Neutrophil (primary cell): ENCODE data around the gene TOLLIP.

Source experiments
- H3K27ac ChIP-seq: fragments of 200-600 bp; sonication (generic); 2 replicates; pipeline ENCODE4 v1.5.1; 2016; ENCODE audit warnings: mild to moderate bottlenecking, moderate library complexity
- H3K27me3 ChIP-seq: fragments of 200-600 bp; sonication (generic); 2 replicates; pipeline ENCODE4 v1.6.0; 2016; ENCODE audit warnings: mild to moderate bottlenecking
- H3K36me3 ChIP-seq: fragments of 200-600 bp; sonication (generic); 2 replicates; pipeline ENCODE4 v1.5.1; 2017
- H3K4me1 ChIP-seq, 2 experiments: fragments of 200-600 bp in 1 of 2; sonication (generic) in 1 of 2; 1 replicate in 1 of 2; 2 replicates in 1 of 2; pipeline versions ENCODE4 v1.5.1 to v1.6.1; 2013 to 2016; ENCODE audit warnings: low read depth in 1 of 2, low read length in 1 of 2, mild to moderate bottlenecking in 1 of 2, moderate library complexity in 1 of 2; ENCODE audit not compliant: control insufficient read depth in 1 of 2, insufficient read depth in 1 of 2
- H3K4me3 ChIP-seq, 2 experiments: fragments of 200-600 bp in 1 of 2; sonication (generic) in 1 of 2; 1 replicate in 1 of 2; 2 replicates in 1 of 2; pipeline ENCODE4 v1.5.1; 2013 to 2016; ENCODE audit warnings: low read depth in 1 of 2, low read length in 1 of 2, mild to moderate bottlenecking in 1 of 2, moderate library complexity in 1 of 2
- H3K9me3 ChIP-seq: fragments of 200-600 bp; sonication (generic); 2 replicates; pipeline ENCODE4 v1.5.1; 2016
- TF ChIP-seq, protein P1 (sequence below): fragments of 200-600 bp; sonication (generic); IDR thresholded peaks from 2 replicates; pipeline ENCODE4 v1.5.1; 2016; ENCODE audit warnings: antibody characterized with exemption

The TOLLIP gene

DNA sequence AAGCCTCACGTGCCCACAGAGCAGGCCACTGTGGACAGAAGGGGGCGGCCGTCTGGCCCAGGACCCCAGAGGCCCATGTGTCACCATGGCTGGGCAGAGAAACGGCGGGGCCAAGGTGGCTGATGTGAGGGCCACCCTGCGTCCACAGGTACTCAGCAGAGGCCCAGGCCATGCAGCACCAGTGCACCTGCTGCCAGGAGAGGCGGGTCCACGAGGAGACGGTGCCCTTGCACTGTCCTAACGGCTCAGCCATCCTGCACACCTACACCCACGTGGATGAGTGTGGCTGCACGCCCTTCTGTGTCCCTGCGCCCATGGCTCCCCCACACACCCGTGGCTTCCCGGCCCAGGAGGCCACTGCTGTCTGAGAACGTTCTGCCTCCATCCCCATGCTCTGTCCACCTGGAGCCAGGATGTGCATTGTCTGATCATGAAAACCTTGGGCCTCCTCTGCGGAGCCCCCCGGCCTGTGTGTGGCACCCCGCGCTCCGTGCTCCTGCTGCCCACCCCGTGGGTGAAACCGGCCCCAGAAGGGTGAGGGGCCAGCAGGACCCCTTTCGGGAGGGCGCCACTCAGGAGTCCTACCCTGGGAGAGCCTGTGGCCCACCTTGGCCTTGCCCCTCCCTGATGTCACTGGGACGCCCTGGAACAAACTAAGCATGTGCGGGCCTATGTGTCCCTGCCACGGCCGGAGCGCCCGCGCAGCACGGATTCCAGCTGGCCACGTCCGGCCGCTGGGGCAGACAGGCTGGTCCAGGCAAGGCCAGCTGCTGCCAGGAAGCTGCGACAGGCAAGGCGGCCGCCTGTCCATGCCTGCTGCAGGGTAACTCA, 48.0 kb downstream of the TOLLIP start:
- H3K4me3 ChIP-seq = no peak overlapping the region
- TF ChIP-seq, protein P1, sequence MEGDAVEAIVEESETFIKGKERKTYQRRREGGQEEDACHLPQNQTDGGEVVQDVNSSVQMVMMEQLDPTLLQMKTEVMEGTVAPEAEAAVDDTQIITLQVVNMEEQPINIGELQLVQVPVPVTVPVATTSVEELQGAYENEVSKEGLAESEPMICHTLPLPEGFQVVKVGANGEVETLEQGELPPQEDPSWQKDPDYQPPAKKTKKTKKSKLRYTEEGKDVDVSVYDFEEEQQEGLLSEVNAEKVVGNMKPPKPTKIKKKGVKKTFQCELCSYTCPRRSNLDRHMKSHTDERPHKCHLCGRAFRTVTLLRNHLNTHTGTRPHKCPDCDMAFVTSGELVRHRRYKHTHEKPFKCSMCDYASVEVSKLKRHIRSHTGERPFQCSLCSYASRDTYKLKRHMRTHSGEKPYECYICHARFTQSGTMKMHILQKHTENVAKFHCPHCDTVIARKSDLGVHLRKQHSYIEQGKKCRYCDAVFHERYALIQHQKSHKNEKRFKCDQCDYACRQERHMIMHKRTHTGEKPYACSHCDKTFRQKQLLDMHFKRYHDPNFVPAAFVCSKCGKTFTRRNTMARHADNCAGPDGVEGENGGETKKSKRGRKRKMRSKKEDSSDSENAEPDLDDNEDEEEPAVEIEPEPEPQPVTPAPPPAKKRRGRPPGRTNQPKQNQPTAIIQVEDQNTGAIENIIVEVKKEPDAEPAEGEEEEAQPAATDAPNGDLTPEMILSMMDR = no peak
- no peaks in the 10 kb centered on the region for H3K27me3 ChIP-seq
- no peak overlapping the region for H3K27ac ChIP-seq
- H3K4me1 ChIP-seq = peaks cover 13 to 14% of the 10 kb centered on the region in 2 experiments
- H3K9me3 ChIP-seq = no peaks in the 10 kb centered on the region
- H3K36me3 ChIP-seq = no peaks in the 10 kb centered on the region

DNA sequence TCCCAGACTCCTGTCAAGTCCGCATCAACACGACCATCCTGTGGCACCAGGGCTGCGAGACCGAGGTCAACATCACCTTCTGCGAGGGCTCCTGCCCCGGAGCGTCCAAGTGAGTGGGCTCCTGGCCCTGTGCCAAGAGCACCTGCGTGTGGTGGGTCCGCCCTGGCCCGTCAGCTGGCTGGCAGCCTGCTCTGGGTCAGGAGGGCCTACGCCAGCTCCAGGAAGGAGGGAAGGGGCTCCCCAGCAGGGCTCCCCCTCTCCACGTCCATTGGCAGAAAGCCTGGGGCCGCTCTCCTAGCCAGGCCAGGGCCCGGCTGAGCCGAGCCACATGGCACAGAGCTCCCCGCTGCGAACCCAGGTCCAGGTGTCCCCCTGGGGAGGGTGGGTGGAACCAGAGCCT, 48.8 kb downstream of the TOLLIP start:
- Histone ChIP-seq H3K27ac (no peak overlapping the region), H3K4me3 (no peak overlapping the region), H3K4me1 (peaks cover 13 to 14% of the 10 kb centered on the region in 2 experiments), H3K27me3 (no peaks in the 10 kb centered on the region), H3K36me3 (no peaks in the 10 kb centered on the region), H3K9me3 (no peaks in the 10 kb centered on the region)
- TF ChIP-seq, protein P1 = no peak

DNA sequence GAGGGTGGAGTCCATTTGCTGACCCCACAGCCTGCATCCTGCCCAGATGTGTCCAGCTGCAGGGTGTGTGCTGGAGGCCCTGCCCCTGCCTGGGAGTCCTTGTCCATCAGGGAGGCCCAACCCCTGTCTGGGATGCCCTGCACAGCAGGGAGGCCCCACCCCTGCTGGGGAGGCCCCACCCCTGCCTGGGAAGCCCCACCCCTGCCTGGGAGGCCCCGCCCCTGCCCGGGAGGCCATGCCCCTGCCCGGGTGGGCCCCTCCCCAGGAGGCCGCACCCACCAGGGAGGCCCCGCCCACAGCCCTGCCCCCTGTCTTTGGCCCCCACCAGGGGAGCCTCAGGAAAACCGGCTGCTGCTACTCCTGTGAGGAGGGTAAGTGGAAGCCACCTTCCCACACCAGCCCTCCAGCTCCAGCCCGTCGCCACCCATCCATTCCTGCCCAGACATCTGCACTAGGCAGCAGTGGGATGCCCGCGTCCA, 49.4 kb downstream of the TOLLIP start:
- Histone ChIP-seq H3K36me3 (no peaks in the 10 kb centered on the region), H3K9me3 (no peaks in the 10 kb centered on the region), H3K27ac (no peak overlapping the region), H3K27me3 (no peaks in the 10 kb centered on the region), H3K4me1 (peaks cover 13 to 14% of the 10 kb centered on the region in 2 experiments), H3K4me3 (no peak overlapping the region)
- TF ChIP-seq, protein P1 = no peak

DNA sequence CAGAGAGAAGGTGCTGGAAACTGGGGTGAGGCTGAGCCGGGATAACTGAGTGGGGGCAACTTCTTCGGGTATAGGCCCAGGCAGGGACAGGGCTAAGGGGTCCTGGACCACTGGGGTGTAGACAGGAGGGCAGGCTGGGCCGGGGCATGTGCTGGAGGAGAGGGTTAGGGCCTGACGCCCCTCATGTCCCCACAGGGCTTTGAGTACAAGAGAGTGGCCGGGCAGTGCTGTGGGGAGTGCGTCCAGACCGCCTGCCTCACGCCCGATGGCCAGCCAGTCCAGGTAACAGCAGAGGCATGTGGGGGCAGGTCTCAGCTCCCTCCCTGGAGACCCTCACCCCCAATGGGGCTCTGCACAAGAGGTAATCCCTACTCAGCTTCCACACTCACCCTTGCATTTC, 49.9 kb downstream of the TOLLIP start:
- H3K9me3 ChIP-seq = no peaks in the 10 kb centered on the region
- no peak overlapping the region for H3K4me3 ChIP-seq
- TF ChIP-seq, protein P1 = no peak
- H3K27ac ChIP-seq = no peak overlapping the region
- no peaks in the 10 kb centered on the region for H3K27me3 ChIP-seq
- H3K4me1 ChIP-seq = peaks cover 13 to 14% of the 10 kb centered on the region in 2 experiments
- no peaks in the 10 kb centered on the region for H3K36me3 ChIP-seq

DNA sequence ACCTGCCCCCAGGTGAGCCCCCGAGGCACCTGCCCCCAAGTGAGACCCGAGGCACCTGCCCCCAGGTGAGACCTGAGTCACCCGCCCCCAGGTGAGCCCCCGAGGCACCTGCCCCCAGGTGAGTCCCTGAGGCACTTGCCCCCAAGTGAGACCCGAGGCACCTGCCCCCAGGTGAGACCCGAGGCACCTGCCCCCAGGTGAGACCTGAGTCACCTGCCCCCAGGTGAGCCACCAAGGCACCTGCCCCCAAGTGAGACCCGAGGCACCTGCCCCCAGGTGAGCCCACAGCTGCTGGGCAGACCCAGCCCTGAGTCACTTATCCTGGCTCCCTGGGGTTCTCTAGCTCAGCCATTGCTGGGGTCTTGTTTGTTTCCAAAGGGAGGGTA, 50.4 kb downstream of the TOLLIP start:
- H3K4me1 ChIP-seq = peaks cover 13 to 14% of the 10 kb centered on the region in 2 experiments
- no peak overlapping the region for H3K27ac ChIP-seq
- no peaks in the 10 kb centered on the region for H3K9me3 ChIP-seq
- TF ChIP-seq, protein P1 = no peak
- H3K27me3 ChIP-seq = no peaks in the 10 kb centered on the region
- no peaks in the 10 kb centered on the region for H3K36me3 ChIP-seq
- no peak overlapping the region for H3K4me3 ChIP-seq
